HG03108 (cell line): Measurements from ENCODE around the gene USP8.
A peak's percentile ranks its signal among the peaks of the same experiment; 100 is the strongest.
"Not testable (repeated sequence)": the region's sequence is repeated elsewhere in the genome, so short reads cannot be mapped to it uniquely, and the experiment has no call there.

Experiments used
- ATAC-seq: cut with Tn5 transposase; IDR thresholded peaks from one replicate; pipeline ENCODE4 v1.9.1; 2021; ENCODE audit warnings: moderate library complexity; ENCODE audit not compliant: unreplicated experiment

USP8 gene

GRCh38 chr15:50438251-50438650, 14.0 kb downstream of the USP8 start:
- ATAC-seq = no peak

GRCh38 chr15:50440932-50441331, 16.7 kb downstream of the USP8 start:
- ATAC-seq = no peak

GRCh38 chr15:50452927-50453326, 28.7 kb downstream of the USP8 start:
- no peak for ATAC-seq

DNA sequence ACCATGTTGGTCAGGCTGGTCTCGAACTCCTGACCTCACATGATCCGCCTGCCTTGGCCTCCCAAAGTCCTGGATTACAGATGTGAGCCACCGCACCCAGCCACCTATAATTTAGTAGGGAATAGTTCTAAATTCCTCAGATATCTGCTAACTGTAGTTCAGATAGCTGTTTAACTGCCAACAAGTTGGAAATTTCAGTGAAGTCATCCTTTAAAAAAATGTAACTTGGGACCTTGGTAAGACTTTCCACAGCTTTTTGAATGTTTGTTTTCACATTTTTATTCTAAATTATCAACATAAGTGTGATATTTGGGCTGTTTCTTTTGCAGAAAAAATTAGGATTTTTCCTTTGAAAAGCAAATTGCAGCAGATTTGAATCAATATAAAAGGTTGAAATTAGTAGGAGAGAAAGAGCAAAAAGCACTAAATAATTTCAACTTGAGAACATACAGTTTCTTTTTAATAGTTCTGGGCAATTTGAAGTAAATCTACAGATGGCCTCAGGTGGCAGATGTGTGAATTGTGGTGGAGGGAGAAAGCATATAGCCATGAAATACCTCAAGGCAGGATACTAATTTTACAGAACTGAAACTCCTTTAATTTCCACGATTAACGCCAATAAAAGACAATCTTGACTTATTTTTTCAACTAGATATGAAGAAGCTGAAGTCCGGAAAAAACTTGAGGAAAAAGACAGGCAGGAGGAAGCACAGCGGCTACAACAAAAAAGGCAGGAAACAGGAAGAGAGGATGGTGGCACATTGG, 34.3 kb downstream of the USP8 start:
- no peak for ATAC-seq

GRCh38 chr15:50463423-50464358, 39.5 kb downstream of the USP8 start:
- no peak for ATAC-seq

- no peak for ATAC-seq
Measured at GRCh38 chr15:50471072-50471471, 46.9 kb downstream of the USP8 start.

DNA sequence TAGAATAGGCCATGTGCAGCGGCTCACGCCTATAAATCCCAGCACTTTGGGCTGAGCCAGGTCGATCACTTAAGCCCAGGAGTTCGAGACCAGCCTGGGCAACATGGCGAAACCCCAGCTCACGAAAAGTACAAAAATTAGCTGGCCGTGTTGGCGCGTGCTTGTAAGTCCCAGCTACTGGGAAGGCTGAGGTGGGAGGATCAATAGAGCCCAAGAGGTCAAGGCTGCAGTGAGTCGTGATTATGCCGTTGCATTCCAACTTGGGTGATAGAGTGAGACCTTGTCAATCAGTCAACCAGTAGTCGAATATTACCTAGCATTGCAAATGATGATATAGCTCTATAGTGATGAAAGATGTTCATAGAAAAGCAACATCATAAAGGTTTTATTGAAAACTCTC, 51.9 kb downstream of the USP8 start:
- no peak for ATAC-seq

- ATAC-seq = peak; percentile 59
Measured at GRCh38 chr15:50484781-50485180, 60.6 kb downstream of the USP8 start.

DNA sequence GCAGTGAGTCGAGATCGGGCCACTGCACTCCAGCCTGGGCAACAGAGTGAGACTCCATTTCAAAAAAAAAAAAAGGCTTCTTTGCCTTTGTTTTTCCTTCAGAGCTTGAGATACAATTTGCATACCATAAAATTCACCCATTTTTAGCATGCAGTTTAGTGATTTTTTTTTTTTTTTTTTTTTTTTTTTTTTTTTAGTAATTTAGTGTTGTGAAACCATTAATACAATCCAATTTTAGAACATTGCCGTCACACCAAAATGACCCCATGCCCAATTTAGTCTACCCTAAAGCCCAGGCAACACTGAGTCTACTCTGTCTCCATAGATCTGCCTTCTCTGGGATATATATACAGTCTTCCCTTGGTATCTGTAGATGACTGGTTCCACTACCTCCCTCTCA, 61.2 kb downstream of the USP8 start:
- ATAC-seq = no peak

DNA sequence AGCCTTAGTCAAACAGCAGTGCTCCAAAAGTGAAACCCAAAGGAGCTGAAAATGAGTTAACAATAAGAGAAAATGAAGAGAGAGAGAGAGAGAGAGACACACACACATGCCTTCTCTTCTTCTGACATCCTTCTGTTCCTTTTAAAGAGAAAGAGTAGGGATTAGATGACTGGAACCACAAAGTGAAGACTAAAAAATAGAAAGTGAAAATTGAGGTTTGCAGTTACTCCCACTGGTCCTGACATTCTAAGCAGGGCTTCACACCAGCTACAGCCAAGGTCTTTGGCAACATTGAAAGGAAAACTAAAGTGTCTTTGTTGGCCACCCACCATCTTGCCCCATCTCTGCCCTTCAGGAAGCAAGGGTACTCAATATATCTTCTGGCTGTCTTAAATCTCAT, 63.1 kb downstream of the USP8 start:
- no peak for ATAC-seq

- no peak for ATAC-seq
Measured at GRCh38 chr15:50493625-50494024, 69.4 kb downstream of the USP8 start.

- ATAC-seq = not testable (repeated sequence)
Measured at GRCh38 chr15:50494547-50494946, 70.3 kb downstream of the USP8 start.

DNA sequence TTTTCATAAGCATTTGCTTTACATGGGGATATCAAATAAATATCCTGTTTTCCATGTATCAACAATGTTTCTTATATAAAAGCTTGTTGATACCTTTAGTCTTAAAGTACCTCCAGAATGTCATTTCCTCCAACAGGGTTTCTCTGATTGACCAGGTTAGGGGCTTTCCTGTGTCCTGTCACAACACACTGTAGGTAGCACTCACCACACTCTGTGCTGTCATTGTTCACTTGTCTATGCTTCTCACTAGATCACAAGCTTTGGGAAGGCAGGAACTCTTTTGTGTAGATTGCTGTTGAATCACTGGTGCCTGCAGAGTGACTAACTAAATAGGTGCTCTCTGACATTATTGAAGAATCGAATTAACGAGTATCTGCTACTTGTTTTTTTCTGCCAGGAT, 72.5 kb downstream of the USP8 start:
- ATAC-seq = no peak

GRCh38 chr15:50500352-50500751, 76.1 kb downstream of the USP8 start:
- no peak for ATAC-seq

DNA sequence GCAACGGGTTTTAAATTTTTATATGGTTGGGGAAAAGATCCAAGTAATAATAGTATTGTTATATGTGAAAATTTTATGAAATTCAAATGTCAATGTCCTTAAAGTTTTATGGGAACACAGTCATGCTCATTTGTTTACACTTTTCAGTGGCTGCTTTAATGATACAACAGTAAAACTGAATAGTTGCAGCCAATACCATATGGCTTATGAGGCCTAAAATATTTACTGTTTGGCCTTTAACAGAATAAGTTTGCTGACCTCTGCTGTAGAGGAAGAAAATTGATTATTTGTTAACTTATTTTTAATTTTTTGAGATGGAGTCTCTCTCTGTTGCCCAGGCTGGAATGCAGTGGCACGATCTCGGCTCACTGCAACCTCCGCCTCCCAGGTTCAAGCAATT, 77.6 kb downstream of the USP8 start:
- no peak for ATAC-seq

DNA sequence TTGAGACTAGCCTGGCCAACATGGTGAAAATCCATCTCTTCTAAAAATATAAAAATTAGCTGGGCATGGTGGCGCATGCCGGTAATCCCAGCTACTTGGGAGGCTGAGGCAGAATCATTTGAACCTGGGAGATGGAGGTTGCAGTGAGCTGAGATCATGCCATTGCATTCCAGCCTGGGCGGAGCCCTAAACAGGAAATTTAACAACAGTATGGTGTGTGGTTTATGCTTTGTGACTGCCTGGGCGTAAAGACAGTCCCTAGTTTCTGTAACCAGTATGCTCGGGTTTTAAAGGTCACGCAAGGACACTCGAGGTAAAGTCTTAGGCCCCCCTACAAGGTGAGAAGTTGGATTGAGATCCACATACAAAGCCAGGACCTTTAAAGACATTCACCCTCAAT, 78.9 kb downstream of the USP8 start:
- ATAC-seq = no peak

DNA sequence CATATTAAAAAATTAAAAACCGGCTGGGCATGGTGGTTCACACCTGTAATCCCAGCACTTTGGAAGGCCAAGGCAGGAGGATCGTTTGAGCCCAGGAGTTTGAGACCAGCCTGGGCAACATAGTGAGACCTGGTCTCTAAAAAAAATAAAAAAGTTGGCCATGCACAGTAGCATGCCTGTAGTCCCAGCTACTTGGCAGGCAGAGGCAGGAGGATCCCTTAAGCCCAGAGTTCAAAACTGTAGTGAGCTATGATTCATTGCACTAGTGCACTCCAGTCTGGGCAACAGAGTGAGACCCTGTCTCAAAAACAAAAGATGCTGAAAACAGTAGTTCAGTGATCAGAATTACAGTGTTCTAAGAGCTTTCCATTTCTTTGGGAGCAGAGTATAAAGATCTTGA, 81.5 kb downstream of the USP8 start:
- not testable (repeated sequence) for ATAC-seq

DNA sequence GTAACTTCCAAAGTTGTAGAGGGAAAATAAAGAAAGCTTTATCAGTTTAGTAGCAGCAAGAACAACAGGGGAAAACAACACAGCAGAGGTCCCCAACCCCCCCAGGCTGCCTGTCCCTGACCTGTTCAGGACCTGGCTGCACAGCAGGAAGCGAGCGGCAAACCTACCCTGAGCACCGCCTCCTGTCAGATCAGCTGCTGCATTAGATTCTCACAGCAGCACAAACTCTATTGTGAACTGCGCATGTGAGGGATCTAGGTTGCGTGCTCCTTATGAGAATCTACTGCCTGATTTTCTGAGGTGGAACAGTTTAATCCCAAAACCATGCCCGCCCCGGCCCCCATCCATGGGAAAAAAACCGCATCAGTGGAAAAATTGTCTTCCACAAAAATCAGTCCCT, 81.9 kb downstream of the USP8 start:
- ATAC-seq = no peak

DNA sequence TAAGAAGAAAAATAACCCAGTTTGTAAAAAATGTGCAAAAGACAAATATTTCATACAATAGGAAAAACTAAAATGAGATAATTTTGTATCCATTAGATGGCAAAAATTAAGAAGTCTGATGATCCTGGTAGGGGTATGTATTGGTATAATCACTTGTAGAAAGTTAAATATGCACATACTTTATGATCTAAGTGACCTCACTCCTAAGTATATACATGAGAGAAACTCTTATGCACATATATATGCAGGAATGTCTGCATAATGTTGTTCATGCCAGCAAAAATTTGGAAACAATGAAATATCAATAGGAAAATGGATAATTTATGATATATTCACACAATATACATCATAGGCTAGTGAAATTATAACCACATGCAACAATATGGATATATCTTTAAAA, 88.8 kb downstream of the USP8 start:
- no peak for ATAC-seq

GRCh38 chr15:50519740-50520425, 95.7 kb downstream of the USP8 start:
- no peak for ATAC-seq

GRCh38 chr15:50523851-50524251, 99.6 kb downstream of the USP8 start:
- no peak for ATAC-seq

- ATAC-seq = no peak
Measured at GRCh38 chr15:50531163-50531562, 107.0 kb downstream of the USP8 start.
